Measurements from ENCODE around the gene SOX10.

The SOX10 gene

GRCh38 chr22:38016182-38017151, 32.1 kb upstream of the SOX10 start:
- no peak for DNase-seq

- DNase-seq = no peak
Measured at GRCh38 chr22:38014083-38014482, 29.7 kb upstream of the SOX10 start.

DNA sequence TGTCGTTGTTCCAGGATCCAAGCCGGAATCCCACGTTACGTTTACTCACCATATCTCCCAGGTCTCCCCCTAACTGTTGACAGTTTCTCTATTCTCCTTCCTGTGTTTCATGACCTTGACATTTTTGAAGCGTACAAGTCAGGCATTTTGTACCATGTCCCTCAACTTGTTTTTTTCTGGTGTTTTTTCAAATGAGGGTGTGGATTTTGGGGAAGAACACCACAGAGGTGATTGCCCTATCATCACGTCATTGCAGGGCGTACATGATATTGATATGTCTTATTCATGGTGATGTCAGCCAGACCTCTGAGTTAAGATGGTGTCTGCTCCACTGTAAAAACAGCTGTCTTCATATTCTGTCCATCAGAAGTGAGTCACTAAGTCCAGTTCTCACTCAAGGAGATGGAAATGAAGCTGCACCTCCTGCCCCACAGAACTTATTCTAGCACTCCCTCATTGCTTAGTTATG, 28.3 kb upstream of the SOX10 start:
- DNase-seq = no peak

DNA sequence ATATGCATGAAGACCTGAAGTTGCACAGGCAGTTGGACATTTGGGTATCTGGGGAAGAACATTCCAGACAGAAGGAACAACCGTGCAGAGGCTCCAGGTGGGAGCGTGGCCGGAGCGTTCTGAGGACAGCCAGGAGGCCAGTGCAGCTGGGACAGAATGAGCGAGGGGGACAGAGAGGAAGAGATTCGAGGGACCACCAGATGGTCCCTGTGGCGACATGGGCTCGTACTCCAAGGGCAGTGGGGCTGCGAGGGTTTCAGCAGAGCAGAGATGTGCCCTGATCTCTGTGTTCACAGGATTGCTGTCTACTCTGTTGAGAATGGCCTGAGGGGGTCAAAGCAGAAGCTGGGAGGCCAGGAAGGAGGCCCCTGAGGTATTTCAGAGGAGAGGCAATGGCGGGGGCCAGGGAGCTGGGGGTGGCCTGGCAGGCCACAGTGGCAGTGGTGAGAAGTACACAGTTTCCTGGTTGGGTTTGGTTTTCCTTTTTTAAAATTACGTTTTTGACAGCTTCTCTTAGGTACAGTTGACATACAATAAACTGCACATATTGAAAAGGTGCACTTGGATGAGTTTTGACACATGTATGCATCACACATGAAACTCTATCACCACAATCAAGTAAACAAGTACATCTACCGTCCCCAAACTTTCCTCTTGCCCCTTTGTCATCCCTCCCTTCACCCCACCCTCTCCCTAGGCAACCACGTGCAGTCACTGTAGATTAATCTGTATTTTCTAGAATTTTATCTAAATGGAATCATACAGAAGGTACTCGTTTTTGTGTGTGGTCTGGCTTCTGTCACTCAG, 24.8 kb upstream of the SOX10 start:
- no peak for DNase-seq

GRCh38 chr22:38007330-38007902, 23.1 kb upstream of the SOX10 start:
- no peak for DNase-seq

GRCh38 chr22:38006906-38007305, 22.6 kb upstream of the SOX10 start:
- DNase-seq = no peak

DNA sequence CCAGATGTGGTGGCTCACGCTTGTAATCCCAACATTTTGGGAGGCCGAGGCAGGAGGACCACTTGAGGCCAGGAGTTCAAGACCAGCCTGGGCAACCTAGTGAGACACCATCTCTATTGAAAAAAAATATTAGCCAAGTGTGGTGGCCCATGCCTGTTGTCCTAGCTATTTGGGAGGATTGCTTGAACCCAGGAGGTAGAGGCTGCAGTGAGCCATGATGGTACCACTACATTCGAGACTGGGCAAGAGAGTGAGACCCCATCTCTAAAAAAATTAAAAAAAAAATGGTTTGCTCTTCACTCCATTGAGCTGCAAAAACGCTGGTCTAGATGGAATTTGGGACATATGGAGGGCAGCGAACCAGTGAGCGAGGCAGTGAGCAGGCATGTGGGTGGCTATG, 21.6 kb upstream of the SOX10 start:
- no peak for DNase-seq

GRCh38 chr22:37999640-38000272, 15.4 kb upstream of the SOX10 start:
- peak; percentile 30 for DNase-seq

DNA sequence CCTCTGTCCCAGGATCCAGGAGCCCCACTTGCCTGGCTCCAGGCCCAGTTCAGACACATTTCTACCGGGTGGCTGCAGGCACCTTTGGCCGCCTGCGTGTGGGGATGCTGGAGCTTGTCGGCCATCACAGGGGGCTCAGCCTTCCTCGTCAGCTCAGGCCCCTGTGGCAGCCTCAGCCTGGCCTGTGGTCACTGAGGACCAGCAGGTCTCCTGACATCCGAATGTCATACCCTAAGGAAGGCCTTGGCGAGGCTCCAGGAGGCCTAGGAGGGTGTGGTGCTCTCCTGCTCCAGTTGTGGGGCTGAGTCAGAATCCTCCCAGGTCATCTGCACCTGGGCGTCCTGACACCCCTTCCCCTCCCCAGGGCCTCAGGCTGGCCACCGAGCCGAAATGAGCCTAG, 14.9 kb upstream of the SOX10 start:
- DNase-seq = no peak

DNA sequence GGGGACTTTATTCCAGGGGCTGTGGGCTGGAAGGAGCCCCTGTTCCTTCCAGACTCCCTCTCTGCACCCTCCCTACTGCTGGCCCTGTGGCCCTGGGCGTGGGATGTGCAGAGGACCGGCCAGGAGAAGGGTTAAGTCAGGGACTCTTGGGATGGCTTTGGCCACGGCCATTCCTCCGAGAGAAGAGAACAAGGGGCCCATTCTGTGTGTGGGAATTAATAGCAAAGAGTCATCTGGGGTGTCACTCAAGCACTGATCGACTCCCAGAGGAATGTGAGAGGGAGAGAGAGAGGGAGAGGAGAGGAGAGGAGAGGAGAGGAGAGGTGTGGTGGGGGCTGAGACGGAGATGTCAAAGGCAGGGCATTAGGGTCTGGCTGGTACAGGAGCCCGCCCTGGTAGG, 14.2 kb upstream of the SOX10 start:
- DNase-seq = no peak

DNA sequence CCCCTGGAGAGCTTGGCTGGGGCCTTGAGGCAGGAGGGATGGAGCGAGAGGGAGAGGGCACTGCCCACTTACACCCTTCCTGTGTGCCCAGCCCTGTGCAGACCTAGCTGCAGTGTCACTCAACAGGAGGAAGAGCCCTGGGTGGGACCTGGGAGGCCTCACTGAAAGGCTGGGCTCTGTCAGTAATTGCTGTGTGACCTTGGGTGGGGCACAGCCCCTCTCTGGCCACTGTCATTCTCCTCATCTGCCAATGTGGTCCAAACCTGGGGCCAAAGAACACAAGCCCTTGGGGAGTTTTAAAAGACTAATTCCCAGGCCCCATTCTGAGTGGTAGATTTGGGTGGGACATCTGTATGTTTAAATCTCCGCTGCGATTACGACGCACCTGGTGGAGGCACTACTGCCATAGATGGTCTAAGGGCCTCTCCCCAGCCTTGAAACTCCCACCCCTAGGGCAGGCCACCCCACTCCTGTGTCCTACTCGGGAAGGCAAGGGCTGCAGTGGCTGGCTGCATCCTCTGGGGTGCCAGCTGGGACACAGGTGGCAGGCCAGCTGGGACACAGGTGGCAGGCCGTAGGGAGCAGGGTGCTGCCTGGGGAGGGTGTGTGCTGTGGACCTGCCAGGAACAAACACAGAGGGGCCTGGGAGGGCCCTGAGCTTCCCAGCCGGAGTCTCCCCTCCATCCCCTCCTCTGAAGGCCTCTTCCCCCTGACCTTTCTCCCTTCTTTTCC, 12.3 kb upstream of the SOX10 start:
- no peak for DNase-seq

GRCh38 chr22:37996079-37996478, 11.7 kb upstream of the SOX10 start:
- peak; percentile 44 for DNase-seq

GRCh38 chr22:37995460-37995859, 11.1 kb upstream of the SOX10 start:
- DNase-seq = no peak

- DNase-seq = no peak
Measured at GRCh38 chr22:37994982-37995381, 10.6 kb upstream of the SOX10 start.

- no peak for DNase-seq
Measured at GRCh38 chr22:37994049-37994448, 9.7 kb upstream of the SOX10 start.

- DNase-seq = no peak
Measured at GRCh38 chr22:37991731-37992442, 7.5 kb upstream of the SOX10 start.

DNA sequence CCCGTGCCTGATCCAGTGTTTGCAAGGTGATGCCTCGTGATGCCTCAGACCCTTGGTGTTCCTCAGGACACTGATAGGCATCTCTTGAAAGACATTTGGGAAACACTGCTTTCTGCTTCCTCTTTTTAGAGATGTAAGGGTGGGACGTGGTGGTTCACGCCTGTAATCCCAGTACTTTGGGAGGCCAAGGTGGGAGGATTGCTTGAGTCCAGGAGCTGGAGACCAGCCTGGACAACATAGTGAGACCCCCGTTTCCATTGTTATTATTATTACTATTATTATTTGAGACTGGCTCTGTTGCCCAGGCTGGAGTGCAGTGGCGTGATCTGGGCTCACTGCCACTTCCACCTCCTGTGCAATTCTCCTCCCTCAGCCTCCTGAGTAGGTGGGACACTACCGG, 6.5 kb upstream of the SOX10 start:
- DNase-seq = no peak

DNA sequence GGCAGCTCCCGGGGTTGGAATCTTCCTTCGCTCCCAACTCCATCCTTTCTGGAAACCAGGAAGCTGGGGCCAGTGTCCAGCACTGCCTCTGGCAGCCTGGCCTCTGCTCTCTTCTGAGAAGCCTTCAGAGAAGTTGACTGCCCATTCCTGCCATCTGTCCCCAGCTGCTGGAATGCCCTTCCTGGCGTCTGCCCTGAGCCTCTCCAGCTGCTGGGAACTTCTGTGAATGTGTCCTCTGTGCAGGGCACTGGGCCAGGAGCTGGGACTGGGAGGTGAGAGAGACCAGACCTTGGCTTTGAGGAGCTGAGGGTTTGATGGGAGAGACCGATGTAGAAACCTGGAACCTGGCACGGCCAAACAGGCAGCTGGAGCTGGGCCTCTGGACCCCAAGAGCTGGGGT, 5.9 kb upstream of the SOX10 start:
- DNase-seq = no peak

- no peak for DNase-seq
Measured at GRCh38 chr22:37989146-37990045, 5.0 kb upstream of the SOX10 start.

DNA sequence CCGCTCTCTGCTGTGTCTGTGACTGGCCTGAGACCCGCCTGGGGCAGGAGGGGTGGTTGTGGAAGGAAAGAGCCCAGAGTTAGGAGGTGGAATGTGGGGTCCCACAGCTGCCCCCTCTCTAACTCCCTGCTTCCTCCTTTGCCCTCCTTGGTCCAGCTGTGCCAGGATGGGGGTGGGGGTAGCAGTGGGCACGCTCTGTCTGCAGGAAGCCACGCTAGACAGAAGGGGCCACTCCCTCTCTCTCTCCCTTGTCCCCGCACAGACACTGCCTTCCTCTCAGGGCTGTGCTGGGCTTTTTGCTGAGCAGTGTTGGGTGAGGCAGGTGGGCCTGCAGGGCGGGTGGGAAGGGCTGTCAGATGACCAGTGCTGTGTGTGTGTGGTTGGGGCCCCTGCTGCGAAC, 2.0 kb upstream of the SOX10 start:
- DNase-seq = no peak
